HT-29 (cell line): ENCODE data around the gene PPP1R1B. TPM values are rescaled to one million over a fixed set of nuclear protein-coding genes. Genes with fewer than 3 reads are reported as not detected.
"Not testable (repeated sequence)": the region's sequence is repeated elsewhere in the genome, so short reads cannot be mapped to it uniquely, and the experiment has no call there.

Source experiments
- DNase-seq: peaks from one replicate; pipeline ENCODE4 v3.0.0-alpha.2; 2015; ENCODE audit warnings: low spot score
- total RNA-seq: library from RNA; depleted of rRNA; stranded (reverse); fragments of >200 nt; shearing (Covaris generic); gene quantifications from 2 replicates; pipeline ENCODE4 v1.2.3, GENCODE V29; 2014; rRNA removed

PPP1R1B gene
- total RNA-seq, result 14.8 and 16.0 TPM in 2 replicates

- no peak for DNase-seq
Observed at GRCh38 chr17:39626171-39627046, at the start of gene PPP1R1B. Gene PPP1R1B, plus strand, starts transcription at chr17:39626952. Its CDS starts 441 bp downstream, at chr17:39627393.

DNA sequence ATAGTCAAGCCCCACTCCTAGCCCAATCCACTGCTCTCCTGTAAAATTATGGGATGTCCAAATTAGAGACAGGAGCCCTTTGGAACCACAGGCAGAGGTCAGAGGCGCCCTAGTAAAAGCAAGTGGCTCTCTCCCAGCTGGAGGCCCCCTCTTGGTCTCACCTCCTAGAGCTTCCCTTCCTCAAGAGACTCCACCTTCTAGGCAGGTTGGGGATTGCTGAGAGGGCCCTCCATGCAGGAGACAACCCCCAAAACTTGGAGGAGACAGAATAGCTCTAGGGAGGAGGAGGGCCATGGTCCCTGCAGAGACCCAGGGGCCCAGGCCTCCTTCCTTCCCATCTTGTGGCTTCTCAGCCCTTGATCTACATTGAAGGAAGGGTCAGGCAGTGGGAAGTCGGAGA is 48.5 kb upstream of the PPP1R1B start:
- DNase-seq, result no peak

DNA sequence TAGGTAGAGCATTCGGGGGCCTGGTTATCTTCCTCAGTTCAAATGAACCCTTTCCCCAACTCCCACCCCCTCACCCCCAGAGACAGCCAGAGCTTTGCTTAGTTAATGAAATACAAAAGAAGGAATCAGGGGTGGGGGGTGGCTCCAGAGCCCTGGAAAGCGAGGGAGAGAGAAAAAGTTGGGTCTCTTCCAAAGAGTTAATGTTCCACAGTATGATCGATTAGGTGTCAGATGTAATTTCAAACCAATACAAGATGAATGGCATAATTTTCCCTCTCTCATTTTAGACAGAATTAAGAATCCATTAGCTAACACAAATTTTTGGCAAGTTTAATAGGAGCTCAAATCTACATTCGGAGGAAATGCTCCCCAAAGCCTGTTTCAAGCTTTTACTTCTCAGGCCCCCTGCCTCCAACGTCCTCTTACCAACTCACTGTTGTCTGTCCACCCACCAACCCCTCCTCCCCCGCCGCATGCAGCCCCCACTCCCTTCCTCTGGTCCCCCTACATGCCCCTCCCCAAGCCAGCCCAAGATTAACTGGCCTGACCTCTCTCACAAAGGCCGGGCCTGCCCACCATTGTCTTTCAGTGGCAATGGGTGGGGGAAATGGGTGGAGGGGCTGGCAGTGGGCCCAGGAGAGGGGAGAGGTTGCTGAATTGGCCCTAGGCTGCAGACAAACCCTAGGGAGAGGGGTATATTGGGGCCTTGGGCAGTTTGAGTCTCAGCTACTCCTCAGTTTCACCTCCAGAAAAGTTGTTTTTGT is 47.3 kb upstream of the PPP1R1B start:
- no peak for DNase-seq

- no peak for DNase-seq
Observed at GRCh38 chr17:39580082-39580468, 46.7 kb upstream of the PPP1R1B start.

DNA sequence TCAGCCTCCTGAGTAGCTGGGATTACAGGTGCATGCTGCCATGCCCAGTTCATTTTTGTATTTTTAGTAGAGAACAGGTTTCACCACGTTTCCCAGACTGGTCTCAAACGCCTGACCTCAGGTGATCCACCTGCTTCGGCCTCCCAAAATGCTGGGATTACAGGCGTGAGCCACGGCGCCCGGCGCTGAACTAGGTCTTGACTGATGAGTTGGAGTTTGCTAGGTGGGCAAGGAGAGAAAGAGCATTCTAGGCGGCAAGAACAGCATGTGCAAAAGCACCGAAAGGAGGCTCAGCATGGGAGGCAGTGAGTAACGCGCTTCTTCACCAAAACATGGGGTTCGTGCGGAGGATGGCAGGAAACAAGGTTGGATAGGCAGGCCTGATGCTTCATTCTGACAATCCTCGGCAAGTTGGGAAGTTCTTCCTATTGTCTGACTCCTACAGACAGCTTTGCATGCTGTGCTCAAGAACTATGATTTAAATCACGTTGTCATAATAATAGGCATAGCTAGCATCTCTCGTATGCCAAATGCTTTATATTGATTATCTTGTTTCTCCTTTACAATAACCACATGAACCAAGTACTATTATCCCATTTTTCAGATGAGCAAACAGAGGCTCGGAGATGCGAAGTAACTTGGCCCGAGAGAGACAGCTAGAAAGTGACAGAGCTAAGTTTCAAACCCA is 45.5 kb upstream of the PPP1R1B start:
- DNase-seq, result no peak

DNA sequence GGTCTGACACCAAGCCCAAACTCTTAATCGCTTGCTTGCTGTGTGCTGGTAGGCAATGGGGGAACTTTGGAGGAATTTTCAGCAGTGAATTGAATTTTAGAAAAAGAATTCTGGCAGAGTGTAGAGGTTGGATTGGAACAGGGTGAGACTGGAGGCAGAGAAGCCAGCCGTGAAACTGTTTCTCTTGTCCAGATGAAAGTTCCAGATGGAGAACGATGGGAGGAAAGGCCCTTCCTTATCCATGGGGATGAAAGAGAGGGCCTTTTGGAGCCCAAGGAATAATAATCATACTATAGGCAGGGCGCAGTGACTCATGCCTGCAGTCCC is 45.0 kb upstream of the PPP1R1B start:
- no peak for DNase-seq

GRCh38 chr17:39582658-39583057 is 44.1 kb upstream of the PPP1R1B start:
- no peak for DNase-seq

GRCh38 chr17:39590180-39590579 is 36.6 kb upstream of the PPP1R1B start:
- DNase-seq, result not testable (repeated sequence)

DNA sequence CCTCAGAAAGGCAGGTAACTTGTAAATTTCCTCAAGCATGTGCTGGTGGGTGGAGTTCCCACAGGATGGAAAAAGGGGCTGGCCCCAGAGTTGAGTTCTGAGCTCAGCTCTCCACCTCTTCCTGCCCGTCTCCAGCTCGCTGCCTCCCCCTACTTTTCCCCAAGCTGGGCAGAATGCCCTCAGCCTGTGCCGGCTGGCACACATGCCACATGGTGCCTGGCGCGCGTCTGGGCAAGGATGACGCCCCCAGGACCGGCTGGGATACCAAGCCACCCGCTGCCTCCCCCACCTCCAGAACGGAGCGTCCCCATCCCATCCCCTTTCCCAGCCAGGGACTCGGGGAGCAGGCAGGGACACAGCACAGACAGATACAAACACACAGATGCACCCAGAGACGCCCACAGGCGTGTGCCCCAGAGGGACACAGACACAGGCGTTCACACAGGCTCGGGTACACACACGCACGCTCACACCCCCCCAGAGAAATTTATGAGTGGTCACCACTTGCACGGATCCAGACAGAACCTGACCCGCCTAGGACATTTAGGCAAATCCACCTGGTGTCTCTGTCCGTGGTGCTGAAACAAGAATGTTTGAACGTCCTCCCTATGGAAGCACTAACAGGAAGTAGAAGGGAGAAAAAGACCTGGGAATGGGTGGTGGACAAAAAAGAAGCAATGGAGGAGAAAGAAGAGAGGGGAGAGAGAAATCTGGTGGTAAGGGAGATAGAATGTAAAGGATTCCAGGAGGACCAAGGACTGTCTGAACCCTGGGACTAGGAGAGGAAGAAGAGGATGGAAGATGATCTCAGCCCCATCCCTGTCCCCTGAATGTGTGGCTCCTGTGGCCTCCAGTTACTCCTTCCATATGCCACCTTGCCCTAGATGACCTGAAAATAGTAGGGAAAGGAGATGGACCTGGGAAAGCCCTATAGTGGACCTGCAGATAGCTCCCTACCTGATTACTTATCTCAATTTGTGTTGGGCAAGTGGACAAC is 34.5 kb upstream of the PPP1R1B start:
- peak; percentile 85 for DNase-seq

DNA sequence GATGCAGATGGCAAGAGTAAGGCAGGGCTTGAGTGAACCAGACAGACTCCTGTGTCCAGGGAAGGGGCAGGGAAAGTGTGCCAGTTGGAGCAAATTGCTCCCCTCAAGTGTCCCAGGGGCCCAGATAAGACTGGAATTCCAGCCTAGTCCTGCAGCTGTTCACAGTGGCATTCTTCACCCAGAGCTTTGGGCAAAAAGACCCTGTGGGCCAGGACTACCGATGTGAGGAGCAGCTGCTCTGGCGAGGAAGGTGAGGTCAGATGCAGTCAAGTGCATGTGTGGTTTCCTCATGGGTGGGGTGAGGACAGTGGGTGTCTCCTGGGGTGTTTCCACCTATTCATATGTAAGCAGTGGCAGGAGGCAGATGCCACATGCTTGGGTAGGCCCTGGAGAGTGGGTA is 33.4 kb upstream of the PPP1R1B start:
- DNase-seq, result no peak

DNA sequence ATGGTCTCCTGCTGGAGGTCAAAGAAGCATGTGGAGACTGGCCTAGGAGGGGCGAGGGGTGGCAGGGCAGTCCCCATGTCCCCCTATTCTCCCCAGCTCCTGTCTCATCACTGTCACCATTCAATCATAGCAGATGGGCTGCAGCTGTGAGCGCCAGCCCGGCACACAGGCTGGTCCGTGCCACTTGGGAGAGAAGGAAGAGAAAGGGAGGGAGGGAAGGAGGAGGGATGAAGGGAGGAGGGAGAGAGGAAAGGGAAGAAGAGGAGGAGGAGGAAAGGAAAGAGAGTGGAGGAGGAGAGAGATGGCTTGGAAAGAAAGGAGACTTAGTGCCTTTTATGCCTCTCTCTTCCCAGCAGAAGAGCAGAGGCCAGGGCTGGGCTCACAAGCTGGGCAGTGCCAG is 31.5 kb upstream of the PPP1R1B start:
- DNase-seq, result no peak

- no peak for DNase-seq
Observed at GRCh38 chr17:39595928-39596510, 30.7 kb upstream of the PPP1R1B start.

GRCh38 chr17:39596543-39597267 is 30.0 kb upstream of the PPP1R1B start:
- DNase-seq, result no peak

GRCh38 chr17:39597372-39598046 is 29.2 kb upstream of the PPP1R1B start:
- DNase-seq, result no peak

- no peak for DNase-seq
Observed at GRCh38 chr17:39598047-39598481, 28.7 kb upstream of the PPP1R1B start.

- no peak for DNase-seq
Observed at GRCh38 chr17:39598630-39599003, 28.1 kb upstream of the PPP1R1B start.

DNA sequence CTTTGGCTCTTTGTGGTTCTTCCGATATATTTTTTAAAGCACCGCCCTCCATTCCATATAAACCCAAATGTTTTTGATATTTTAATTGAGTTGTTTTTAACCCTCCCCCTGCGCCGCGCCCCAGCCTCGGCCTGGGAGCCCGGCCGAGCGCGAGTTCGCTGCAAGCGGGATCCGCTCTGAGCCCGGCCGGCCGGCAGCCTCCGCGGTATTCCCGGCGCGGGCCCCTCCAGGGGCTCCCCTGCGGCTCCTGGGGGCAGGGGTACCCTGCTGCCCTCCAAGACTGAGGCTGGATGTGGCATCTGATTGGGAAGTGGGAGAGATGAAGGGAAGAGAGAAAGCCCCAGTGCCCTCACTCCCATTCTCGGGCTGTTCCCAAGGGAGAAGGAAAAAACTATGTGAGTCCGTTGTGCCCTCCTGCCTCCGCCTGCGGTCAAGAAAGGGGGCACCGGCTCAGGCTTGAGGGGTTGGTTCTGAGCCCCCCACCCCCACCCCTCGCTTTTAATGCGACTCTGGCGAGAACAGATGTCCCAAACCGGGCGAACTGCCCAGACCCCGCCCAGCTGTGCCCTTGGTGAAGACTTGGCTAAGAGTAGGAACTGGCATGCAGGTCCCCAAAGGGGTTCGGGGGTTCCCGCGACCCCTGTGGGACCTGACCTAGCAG is 27.6 kb upstream of the PPP1R1B start:
- DNase-seq, result no peak

GRCh38 chr17:39599665-39600231 is 27.0 kb upstream of the PPP1R1B start:
- DNase-seq, result no peak
